T-helper 2 cell treated with Interferon-gamma antibody and Interleukin-4, amounts not matched to agents 100 ng/mL and 5 ng/mL, for 36 hours (primary cell): Measurements from ENCODE around the gene FBN1. TPM values are rescaled to one million over a fixed set of nuclear protein-coding genes. Genes with fewer than 3 reads are reported as not detected.

Experiments used
- intact Hi-C: fragments of 100-400 bp; cut with micrococcal nuclease; formaldehyde crosslinking; loops from one replicate; pipeline ENCODE4 v1.15.1; 2023
- total RNA-seq: library from RNA; stranded (reverse); gene quantifications from 2 replicates; pipeline ENCODE4 v1.2.3, GENCODE V29; 2022

FBN1 gene
- total RNA-seq, 1 donor from 2014 or later: 1.1 TPM

DNA sequence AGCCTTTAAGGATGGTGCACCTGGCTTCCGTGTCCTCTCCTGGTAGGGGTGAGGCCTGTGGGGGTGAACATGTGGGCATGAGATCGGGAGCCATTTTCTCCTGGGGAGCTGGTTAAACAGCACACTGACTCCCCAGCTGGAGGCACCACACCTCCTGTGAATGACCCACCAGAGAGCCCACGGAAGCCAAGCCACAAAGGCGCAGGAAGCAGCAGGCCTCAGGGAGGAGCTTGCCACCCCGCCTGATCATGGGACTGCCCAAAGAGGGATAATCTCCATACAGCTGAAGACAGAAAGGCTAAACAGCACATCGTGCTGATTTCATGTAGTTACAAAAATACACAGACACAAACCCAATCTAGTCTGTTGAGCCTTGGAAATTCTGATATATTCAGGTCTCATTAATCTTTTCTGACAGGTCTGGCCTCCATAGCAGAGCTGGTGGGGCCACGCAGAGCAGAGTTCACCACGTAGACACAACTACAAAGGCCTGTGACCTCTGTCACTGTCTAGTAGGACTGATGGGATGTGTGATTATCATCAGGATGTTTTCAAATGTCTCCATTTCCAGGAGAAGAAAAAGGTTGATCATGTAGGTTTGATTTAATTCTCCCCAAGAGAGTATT, 239.1 kb downstream of the FBN1 start:
- intact Hi-C loops: no loop called here

DNA sequence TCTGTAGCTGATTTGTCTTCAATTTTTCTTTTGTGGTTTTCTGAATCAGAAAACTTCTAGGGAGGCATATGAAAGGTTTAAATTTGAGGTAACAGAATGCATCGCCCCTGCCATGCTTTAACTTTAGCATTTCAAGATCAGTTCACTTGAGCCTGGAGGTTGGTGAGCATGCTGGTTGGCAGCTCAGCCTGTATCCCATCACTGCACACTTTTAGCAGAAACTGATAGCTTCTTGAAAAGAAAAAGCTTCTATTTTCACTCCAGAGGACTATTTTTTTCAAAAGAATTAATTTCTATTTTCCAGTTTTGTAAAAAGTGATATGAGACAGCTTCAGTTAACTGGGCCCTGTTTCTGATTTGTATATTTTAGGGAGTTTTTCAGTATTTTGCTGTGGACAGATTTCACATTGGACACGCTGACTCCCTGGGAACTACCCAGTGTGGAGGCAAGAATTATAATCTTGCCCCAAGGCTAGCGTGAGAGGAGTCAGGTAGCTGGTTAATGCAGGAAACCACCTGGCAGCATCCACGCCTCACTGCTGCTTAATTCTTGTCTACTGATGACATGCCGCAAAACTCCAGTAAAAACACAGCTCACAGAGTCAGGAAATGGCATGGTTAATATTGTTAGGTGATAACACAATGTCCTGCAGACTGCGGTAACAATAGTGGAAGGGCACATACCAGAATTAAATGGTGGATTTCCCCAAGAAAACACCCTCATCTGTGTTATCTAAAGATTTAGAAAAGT, 242.9 kb downstream of the FBN1 start:
- intact Hi-C loops: no loop called here

DNA sequence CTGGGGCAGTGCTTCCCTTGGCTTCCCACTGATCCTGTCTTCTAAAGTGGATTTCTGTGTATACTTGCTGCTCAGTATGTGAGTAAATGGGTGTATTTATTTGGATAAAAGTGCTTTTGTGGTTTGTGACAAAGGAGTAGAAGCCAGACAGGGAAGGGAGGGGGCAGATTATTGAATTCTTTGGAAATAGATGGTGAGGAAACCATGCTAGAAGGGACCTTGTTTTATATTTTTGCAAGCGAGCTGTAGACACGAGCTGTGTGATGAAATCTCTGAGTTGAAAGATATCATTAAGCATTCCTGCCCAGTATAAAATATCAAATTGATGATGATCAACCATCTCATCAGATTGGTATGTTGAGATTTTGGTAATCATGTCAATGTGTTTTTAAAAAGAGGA, 245.4 kb downstream of the FBN1 start:
- intact Hi-C loops: no loop called here

DNA sequence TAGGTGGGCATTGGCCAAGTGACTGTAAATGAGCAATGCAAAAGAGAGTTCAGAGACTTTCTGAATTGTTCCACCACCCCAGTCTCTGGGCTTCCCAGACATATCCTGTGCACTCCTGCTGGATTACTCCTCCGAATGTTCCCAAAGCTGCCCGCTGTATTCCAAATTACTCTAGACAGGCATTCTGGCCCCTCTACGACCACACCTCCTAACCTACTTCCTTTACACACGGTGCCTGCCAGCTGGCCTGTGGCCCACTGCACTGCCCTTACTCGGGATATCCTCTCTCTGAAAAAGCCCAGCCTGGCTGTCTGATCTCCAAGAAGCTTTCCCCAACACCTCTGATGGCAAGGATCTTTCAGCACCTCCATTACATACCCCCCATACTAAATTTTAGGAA, 247.7 kb downstream of the FBN1 start:
- intact Hi-C loops: no loop called here

DNA sequence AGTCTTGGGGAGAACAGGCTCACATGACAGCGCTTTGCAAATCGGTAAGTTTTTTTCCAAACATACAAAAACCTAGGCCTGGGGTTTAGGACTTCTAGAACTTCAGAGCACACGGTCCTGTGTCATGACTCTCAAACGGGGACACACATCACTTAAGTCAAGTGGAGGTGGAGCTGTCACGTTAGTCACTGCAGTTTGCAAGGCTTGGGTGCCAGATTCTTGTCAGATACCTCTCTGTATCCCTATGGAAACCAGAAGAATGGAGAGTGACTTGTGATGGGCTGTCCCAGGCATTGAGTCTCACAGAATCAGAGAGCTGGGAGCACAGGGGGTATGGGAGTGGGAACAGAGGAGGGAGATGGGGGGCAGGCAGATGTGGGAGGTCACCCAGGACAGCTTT, 249.5 kb downstream of the FBN1 start:
- intact Hi-C loops: no loop called here

DNA sequence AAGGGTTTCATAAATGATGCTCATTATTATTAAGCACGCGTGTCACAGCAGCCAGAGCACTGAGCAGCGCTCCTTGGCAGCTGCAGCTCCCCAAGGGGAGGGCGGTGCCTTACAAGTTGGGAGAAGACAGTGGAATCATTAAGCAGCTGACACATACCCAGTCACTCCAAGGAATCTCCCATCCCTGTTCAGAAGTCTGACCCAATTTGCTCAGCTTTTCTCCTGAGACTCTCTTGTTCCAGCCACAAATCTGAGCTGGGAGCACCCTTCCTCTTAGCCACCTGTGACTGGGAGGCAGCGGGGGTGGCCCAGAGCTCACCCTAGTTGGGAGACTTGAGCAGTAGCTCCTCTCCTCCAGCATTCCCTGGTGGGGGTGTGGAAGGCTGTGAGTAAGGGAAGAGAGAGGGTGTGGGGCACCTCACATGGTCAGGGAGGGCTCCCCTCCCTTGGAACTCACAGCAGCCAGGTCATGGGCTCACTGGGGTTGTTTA, 249.9 kb downstream of the FBN1 start:
- intact Hi-C loops: no loop called here

DNA sequence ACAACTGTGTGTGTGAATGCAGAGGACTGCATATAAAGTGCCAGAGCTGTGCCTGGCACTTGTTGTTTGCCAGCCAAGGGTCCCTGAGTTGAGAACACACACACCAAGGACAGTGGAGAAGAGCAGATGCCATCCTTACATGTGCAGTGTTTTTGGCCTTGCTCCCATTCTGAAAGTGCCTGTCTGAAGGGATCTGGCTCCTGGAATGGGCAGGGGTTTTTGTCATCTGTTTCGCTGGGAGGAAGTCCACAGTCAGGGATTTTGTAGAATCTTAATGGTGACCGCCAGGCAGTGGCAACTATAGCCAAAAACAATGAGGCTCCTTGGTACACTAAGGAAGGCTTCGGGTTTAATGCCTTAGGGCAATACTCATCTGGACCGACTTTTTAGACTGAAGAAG, 250.5 kb downstream of the FBN1 start:
- intact Hi-C loops: no loop called here

DNA sequence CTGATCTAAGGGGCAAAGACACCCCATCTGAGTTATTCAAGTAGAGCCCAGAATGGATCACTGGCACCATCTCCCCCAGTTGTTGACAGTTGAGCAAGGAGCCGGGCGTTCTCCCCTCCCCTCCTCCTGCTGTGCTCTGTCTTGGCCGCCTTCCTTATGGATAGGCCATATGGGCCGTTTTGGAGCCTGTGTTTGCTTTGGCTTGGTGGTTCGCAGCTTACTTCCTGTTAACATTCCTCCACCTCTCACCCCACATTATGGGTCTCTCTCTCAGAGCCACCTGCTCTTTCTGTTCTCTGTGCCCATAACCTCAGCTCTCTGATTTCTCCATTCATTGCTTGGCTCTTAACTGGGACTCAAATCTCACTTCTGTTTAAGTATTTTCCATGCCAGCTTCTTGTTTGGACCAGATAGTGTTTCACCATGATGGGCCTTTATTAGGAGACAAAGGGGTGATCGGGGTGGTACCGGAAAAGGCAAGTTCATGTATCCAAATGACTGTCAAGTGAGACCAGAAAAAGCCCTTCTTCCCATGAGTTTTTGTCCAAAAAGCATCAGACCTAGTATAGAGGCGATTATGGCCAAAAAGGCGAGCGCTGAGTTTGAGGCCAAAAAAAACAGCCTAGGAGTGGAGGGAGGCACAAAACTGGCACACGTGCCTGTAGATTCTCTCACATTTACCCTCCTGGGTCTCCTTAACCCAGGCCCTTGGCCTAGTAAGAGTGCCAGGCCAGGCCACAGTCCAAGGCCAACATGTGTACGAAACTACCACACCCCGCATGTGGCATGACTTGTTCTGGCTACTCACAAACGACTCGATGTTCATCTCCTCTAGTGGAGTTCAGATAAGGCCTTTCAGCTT, 251.6 kb downstream of the FBN1 start:
- intact Hi-C loops: no loop called here

DNA sequence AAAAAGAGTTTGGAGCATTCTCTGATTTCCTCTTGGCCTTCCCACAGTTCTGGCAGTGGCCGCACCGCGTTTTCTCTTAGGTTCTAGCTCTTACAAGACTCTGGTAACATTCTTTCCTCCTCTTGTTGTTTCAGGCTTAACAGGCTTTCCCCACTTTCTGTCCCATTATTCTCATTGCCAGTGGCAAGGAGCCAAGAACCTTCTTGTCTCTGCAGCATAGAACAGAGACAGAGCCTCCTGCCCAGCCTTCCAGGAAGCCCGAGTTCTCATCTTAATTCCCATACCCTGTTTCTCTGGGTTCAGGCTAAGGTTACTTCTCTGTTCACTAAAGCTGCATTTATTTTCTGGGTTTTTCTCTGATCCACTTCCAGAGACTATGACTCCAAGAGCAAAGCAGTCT, 253.2 kb downstream of the FBN1 start:
- intact Hi-C loops: no loop called here

DNA sequence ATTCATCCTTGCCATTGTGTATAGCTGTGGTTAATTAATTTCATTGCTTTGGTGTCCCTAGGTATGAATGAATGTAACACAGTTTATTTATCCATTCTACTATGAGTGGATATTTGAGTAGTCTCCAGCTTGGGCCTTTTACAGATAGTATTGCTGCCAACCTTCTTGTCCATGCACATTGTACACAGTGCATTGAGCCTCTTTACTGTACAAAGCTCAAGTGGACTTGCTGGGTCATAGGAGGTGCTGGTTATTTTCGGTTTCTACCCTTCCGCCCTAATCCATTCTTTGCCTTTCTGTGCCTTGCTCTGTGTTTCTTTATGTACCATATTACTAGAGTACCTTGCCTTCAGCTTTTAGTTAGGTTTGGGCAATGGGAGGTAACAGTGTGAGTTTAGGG, 253.6 kb downstream of the FBN1 start:
- intact Hi-C loops: no loop called here

DNA sequence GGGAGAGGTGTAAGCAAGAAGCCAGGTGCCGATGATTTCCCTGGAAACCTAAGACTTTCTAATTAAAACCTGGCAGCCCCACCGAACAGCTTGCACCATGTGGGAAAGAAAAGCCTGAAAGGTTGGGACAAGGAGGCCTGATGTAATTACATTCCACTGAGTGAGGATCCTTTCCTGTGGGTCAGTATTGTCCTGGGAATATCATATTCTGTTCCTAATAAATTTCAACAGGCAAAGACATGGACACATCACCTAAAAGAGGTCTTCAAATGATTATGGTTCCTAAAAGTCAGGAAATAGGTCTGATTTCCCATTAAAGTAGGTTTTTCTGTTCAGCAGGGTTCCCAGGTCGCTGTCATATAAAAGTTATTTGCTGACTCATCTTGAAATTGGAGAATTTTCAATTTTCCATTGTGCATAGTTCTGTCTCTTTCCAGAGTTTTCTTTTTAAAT, 255.8 kb downstream of the FBN1 start:
- intact Hi-C loops: no loop called here

DNA sequence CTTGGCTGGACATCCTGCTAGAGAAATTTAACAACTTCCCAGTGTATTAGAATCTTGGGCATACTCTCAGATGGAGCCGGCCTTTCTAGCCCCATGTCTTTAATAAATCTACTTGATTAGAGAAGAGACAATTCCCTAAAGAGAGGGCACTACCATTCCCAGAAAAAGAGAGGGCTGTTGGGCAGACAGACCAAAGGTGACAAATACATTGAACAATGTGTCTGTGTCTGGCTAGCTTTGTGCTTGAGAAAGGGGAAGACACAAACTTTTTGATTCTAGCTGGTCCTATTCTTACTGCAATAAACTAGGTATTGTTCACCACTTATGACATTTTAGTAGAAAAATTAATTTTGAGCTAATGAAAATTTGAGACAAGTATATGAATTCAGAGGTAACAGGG, 256.6 kb downstream of the FBN1 start:
- intact Hi-C loops: no loop called here

DNA sequence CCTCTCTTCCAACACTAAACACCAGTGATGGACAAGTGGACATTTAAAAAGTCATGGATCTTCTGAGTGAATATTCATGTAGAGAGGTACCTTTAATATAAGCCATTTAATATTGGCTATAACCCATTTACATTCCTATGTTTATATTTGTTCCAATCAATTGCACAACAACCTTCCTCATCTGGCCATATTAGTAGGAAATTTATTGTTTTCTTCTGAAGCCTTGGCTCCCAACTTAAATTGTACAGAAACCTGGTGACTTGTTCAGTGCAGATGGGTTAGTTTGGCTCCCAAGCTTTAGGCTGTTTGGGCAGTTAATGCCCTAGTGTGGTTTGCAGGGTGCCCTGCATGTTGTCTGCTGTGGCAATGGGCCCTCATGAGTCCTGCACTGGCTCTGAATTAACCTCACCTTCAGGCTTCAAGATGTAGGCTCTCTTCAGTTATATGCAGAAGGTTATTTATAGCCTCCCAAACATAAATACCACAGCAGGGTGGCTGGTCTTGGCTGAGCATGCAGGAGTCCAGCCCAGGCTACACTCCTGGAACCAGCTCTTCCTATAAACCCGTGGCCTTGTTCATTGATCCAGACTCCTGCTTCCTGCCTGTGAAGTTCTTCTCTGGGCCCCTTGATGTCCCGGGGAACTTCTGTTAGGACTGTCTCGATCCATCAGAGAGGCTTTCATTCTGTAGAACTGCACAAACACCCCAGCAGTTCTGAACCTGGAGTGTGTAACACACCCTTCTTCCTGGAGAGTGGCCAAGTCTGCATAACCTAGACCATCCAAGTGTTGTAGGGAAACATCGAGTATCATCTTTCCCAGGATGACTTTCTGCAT, 257.3 kb downstream of the FBN1 start:
- intact Hi-C loops: no loop called here

DNA sequence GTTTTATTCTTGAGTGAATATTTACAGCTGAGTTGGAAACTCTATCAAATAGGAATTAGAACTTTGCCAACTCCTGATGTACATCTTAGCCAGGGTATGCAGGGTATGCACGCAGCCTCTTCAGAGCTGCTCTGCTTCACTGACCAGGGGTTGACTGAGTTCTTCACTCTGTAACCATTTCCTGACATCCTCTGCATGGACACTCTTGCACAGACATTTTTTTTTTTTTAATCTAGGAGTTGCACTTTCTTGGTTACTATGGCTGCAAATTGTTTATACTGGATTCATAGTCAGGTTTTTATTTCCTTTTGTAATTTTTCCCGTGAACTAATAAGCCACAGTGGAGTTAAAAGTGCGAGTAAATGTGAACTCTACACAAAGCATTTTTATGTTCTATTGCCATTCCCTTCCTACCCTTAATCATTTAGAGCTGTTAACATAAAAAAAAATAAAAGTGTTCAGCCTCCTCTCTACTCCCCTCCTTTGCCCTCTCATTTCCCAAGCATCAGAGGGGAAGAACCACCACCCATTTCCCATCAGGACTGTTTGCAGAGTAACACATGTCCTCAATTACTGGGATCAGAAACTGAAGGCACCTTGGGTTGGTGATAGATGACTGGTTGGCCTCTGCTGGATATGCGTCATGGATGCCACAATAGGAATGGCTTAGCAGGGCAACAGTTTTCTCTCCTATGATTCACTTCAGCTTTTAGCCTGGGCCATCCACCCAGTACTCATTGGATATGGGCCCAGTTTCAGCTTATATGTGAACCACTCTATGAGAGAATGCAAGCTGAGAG, 260.3 kb downstream of the FBN1 start:
- intact Hi-C loops: no loop called here

DNA sequence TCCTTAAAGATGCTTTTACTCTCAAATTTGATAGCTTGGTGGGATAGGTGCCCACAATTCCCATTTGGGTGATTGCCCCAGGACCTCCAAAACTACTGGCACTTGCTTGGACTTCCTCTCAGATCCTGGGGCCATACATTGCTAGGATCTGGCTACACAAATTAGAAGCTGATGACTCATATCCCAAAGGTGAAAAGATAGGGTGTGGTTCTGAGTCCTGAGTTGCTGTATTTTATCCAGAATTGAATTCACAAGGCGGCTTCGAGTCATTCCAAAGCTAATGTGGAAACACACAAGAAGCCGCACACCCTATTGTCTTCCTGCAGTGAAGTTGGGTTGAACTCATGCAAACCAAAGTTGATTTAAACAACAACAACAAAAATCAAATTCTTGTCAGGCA, 260.9 kb downstream of the FBN1 start:
- intact Hi-C loops: no loop called here

DNA sequence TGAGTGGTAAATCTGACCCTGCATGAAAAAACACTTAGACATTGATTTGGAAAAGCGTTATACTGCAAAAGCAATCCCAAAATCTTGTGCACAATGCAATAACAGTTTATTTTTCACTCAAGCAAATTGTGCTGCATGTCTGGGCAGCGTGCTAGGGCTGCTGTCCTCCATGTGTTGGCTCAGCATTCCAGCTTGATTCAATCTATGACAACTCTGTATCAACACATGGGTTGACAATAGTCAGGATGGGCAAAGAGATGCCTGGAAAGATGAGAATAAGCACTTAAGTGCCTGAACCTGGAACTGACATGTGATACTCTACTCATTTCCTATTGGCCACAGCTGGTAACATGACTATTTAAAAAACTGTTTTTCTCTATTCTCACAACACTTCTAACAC, 262.5 kb downstream of the FBN1 start:
- intact Hi-C loops: no loop called here

DNA sequence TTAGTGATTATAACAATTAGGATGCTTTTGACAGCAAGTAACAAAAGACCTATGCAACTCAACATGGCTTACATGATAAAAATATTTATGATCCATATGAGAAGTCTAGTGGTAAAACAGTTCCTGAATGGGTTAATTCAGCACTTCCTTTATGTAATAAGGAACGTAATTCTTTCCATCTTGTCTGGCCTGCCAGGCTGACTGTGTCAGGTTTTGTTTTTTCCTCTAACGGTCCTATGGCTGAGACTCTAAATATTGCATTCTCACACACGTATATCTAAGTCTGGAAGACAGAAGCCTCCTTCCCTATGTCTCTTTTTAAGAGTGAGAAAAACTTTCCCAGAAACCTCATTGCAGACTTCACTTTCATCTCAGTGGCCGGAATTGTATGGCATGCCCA, 263.6 kb downstream of the FBN1 start:
- intact Hi-C loops: no loop called here

DNA sequence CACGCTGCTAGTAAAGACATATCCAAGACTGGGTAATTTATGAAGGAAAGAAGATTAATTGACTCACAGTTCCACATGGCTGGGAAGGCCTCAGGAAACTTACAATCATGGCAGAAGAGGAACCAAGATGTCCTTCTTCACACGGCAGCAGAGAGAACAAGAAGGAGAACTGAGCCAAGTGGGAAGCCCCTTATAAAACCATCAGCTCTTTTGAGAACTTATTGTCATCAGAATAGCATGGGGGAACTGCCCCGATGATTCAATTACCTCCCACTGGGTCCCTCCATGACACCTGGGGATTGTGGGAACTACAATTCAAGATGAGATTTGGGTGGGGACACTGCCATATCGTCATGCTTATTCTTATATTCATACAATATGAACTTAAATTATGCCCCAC, 265.3 kb downstream of the FBN1 start:
- intact Hi-C loops: no loop called here

DNA sequence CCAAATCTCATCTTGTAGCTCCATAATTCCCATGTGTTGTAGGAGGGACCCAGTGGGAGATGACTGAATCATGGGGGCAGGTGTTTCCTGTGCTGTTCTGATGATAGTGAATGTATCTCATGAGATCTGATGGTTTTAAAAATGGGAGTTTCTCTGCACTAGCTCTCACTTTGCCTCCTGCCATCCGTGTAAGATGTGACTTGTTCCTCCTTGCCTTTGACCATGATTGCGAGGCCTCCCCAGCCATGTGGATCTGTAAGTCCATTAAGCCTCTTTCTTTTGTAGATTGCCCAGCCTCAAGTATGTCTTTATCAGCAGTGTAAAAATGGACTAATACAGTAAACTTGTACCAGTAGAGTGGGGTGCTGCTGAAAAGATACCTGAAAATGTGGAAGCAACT, 269.7 kb downstream of the FBN1 start:
- intact Hi-C loops: no loop called here

DNA sequence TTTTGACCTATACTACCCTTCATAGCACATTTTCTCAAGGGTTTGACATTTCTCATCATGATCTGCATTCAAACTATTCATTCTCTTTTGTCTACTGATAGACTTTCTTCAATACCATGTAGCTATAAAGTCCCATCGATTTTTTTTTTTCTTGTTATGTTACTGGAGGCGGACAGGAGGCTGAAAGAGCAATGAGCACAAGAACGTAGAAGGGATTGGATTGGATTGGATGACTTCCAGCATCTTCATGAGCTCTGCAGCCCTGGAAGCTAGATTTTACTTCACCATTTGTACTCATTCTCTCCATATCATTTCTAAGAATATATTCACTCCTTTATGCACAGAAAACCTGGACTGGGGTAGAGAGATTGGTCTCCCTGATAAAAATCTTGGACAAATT, 271.0 kb downstream of the FBN1 start:
- intact Hi-C loops: no loop called here
